GM18867 (cell line): ENCODE measurements around the gene LITAF.

ENCODE experiments used
- ATAC-seq: cut with Tn5 transposase; IDR thresholded peaks from one replicate; pipeline ENCODE4 v1.9.1; 2021; ENCODE audit warnings: mild to moderate bottlenecking, moderate library complexity; ENCODE audit not compliant: unreplicated experiment

LITAF gene

DNA sequence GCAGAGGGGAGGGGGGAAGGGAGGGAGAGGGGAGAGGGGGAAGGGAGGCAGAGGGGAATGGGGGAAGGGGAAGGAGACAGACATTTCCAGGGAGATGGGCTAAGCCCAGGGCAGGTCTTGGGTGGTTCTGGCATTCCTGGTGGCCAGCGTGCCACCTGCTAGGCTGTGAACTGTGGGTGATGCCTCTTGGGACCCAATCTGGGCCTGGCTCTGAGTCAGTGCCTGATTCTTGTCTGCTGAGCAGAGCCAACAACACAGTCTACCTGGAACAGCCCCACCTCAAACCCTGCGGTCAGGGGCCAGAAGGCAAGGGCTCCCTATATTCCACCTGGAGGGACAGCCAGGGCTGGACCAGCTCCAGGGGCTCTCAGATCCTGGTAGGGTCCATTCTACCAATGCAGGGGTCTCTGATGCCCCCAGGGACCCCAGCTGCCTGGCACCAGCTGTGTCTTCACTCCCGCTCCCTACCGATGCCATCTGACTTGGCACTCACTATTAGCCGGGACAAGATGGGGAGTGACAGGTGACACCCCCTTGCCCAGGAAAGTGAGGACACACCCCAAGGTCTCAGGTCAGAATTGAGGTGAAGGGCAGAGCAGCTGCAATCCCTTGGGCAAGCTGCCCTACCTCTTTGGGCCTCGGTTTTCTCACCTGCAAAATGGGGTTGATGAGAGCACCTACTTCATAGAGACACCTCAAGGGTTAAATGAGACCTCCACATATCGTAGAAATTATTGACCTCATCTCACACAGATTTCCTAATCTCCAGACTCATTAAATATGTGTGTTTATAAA lies 87.2 kb downstream of the LITAF start:
- no peak for ATAC-seq

DNA sequence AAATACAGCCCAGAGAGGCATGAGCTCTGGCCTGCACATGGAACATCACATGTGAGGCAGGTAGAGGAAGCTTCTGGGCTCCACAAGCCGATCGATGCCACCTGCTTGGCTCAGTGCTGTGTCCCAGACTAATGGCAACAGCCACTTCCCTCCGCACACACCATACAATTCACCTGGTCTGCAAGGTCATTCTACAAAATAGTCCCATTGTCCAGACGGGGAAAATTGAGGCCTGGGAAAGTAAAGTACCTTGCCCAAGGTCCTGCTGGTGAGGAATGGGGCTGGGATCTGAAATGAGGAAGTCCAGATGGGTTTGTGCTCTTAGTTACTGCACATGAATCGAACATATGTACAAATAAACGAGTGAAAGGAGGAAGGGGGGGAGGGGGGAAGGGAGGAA lies 88.0 kb downstream of the LITAF start:
- no peak for ATAC-seq

DNA sequence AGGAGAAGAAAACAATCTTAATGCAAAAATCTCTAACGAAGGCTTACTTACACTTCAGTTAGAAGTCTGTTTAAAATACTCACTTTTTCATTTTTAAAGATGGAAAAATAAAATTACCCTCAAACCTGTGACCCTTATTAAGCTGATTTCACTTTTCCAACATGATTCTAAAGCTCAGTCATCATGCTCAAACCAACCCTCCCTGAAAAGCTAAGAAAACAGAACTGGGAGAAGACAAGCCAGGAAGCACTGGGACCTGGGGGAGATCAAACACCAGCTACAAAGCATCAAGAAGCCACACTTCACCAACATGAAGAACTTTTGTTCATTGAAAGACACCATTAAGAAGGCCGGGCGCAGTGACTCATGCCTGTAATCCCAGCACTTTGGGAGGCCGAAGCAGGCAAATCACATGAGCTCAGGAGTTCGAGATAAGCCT lies 88.8 kb downstream of the LITAF start:
- no peak for ATAC-seq
